ENCODE results near the gene SLC22A16. TPM values are rescaled to one million over a fixed set of nuclear protein-coding genes. Genes with fewer than 3 reads are reported as not detected.

The SLC22A16 gene
- total RNA-seq, 1 experiment from 2014 or later: not detected

GRCh38 chr6:110482774-110483400, 6.5 kb upstream of the SLC22A16 start:
- Histone ChIP-seq H3K4me1 (ENCODE audit: insufficient read depth, low read length) (peaks cover 17% of the 10 kb centered on the region), H2AFZ (ENCODE audit: low read length) (peak overlapping the region; percentile 30; the same call in 1 of the 2 replicates), H3K4me2 (ENCODE audit: low read length) (peak overlapping the region; percentile 53; the same call in 1 of the 2 replicates), H3K79me2 (ENCODE audit: low read length) (no peaks in the 10 kb centered on the region), H3K9ac (ENCODE audit: low read length) (no peak overlapping the region), H4K20me1 (ENCODE audit: low read length) (no peaks in the 10 kb centered on the region), H3K9me2 (replicated peaks; ENCODE audit: low read length) (no peaks in the 10 kb centered on the region), H3K27ac (ENCODE audit: low read length) (no peak overlapping the region), H3K27me3 (ENCODE audit: low read length) (no peaks in the 10 kb centered on the region), H3F3A (ENCODE audit: low read length, unreplicated experiment) (no peaks in the 10 kb centered on the region), H3K4me3 (ENCODE audit: low read length) (no peak overlapping the region), H3K36me3 (ENCODE audit: low read depth, low read length) (no peaks in the 10 kb centered on the region), H3K9me3 (ENCODE audit: low read length) (no peaks in the 10 kb centered on the region)
- BruUV-seq (replicated peaks): no TSS peak
- DNase-seq (peak; percentile 4), ATAC-seq (no peak)
- CTCF ChIA-PET: interaction anchor here (1.0 to 1.1 kb wide), 3 partner anchors 199 to 522 kb away, joined by 4 to 10 read pairs (median 5); partner anchors contain the start of gene CDK19
- no peak for TF ChIP-seq CTCF (conservative IDR thresholded peaks at IDR 0.05; ENCODE audit: low read depth, low read length)
- no peak for TF ChIP-seq EZH2 (IDR thresholded peaks at IDR 0.05; ENCODE audit: low read length, unreplicated experiment)
- TF ChIP-seq EZH2phosphoT487 (IDR thresholded peaks at IDR 0.05; ENCODE audit: borderline replicate concordance, low read length): no peak
- POLR2A ChIA-PET (ENCODE audit: unreplicated experiment): interaction anchor here (0.6 kb wide), 1 partner anchor 332 kb away, joined by 5 read pairs; the partner anchor contains the start of gene CDK19
- intact Hi-C loops (cut with micrococcal nuclease): loop anchor here (1.0 to 5.0 kb wide), 4 partner anchors 34 to 516 kb away; no protein-coding TSS in a partner anchor

GRCh38 chr6:110481081-110481480, 4.7 kb upstream of the SLC22A16 start:
- Histone ChIP-seq H3K27ac (ENCODE audit: low read length) (no peak overlapping the region), H3K9me2 (replicated peaks; ENCODE audit: low read length) (no peaks in the 10 kb centered on the region), H3K27me3 (ENCODE audit: low read length) (no peaks in the 10 kb centered on the region), H4K20me1 (ENCODE audit: low read length) (no peaks in the 10 kb centered on the region), H3K4me3 (ENCODE audit: low read length) (no peak overlapping the region), H3K9me3 (ENCODE audit: low read length) (no peaks in the 10 kb centered on the region), H3K79me2 (ENCODE audit: low read length) (no peaks in the 10 kb centered on the region), H3F3A (ENCODE audit: low read length, unreplicated experiment) (no peaks in the 10 kb centered on the region), H2AFZ (ENCODE audit: low read length) (no peak overlapping the region), H3K4me1 (ENCODE audit: insufficient read depth, low read length) (peaks cover 17% of the 10 kb centered on the region), H3K4me2 (ENCODE audit: low read length) (no peak overlapping the region), H3K9ac (ENCODE audit: low read length) (no peak overlapping the region), H3K36me3 (ENCODE audit: low read depth, low read length) (no peaks in the 10 kb centered on the region)
- ATAC-seq (no peak), DNase-seq (no peak)
- ChIA-PET CTCF (no interaction called here), POLR2A (ENCODE audit: unreplicated experiment) (no interaction called here)
- intact Hi-C loops (cut with micrococcal nuclease): loop anchor here (5.0 kb wide), 1 partner anchor 201 kb away; no protein-coding TSS in a partner anchor
- TF ChIP-seq EZH2phosphoT487 (IDR thresholded peaks at IDR 0.05; ENCODE audit: borderline replicate concordance, low read length) (no peak), EZH2 (IDR thresholded peaks at IDR 0.05; ENCODE audit: low read length, unreplicated experiment) (no peak), CTCF (conservative IDR thresholded peaks at IDR 0.05; ENCODE audit: low read depth, low read length) (no peak)
- BruUV-seq (replicated peaks): no TSS peak

- Histone ChIP-seq H4K20me1 (ENCODE audit: low read length) (no peaks in the 10 kb centered on the region), H3K4me3 (ENCODE audit: low read length) (no peak overlapping the region), H3K79me2 (ENCODE audit: low read length) (no peaks in the 10 kb centered on the region), H3K36me3 (ENCODE audit: low read depth, low read length) (no peaks in the 10 kb centered on the region), H3K4me2 (ENCODE audit: low read length) (no peak overlapping the region), H3K27me3 (ENCODE audit: low read length) (no peaks in the 10 kb centered on the region), H2AFZ (ENCODE audit: low read length) (no peak overlapping the region), H3K9ac (ENCODE audit: low read length) (no peak overlapping the region), H3K9me3 (ENCODE audit: low read length) (no peaks in the 10 kb centered on the region), H3F3A (ENCODE audit: low read length, unreplicated experiment) (no peaks in the 10 kb centered on the region), H3K27ac (ENCODE audit: low read length) (no peak overlapping the region), H3K4me1 (ENCODE audit: insufficient read depth, low read length) (no peaks in the 10 kb centered on the region), H3K9me2 (replicated peaks; ENCODE audit: low read length) (no peaks in the 10 kb centered on the region)
- CTCF ChIA-PET: no interaction called here
- intact Hi-C loops (cut with micrococcal nuclease): no loop called here
- no peak for ATAC-seq
- no TSS peak for BruUV-seq (replicated peaks)
- DNase-seq: no peak
- POLR2A ChIA-PET (ENCODE audit: unreplicated experiment): no interaction called here
- TF ChIP-seq EZH2phosphoT487 (IDR thresholded peaks at IDR 0.05; ENCODE audit: borderline replicate concordance, low read length) (no peak), EZH2 (IDR thresholded peaks at IDR 0.05; ENCODE audit: low read length, unreplicated experiment) (no peak), CTCF (conservative IDR thresholded peaks at IDR 0.05; ENCODE audit: low read depth, low read length) (no peak)
Observed at GRCh38 chr6:110475066-110475653, 1.3 kb downstream of the SLC22A16 start.

Measured in PC-3 (cell line).